MCF 10A (cell line): ENCODE data around the gene ANO4. TPM values are rescaled to one million over a fixed set of nuclear protein-coding genes. Genes with fewer than 3 reads are reported as not detected.
"Not testable (repeated sequence)": the region's sequence is repeated elsewhere in the genome, so short reads cannot be mapped to it uniquely, and the experiment has no call there.

Experiments used
- BruUV-seq: library from RNA; stranded (reverse); fragments of 400-500 nt; replicated peaks from 2 replicates; lab custom pipeline; 2021; lab: Mats Ljungman, UMichigan
- CTCF ChIA-PET: fragments of 300-600 bp; sonication (Branson Sonifier 250); formaldehyde crosslinking; extraction: SDS; loops from one replicate; lab custom pipeline; 2021; ENCODE audit warnings: antibody characterized with exemption, inconsistent platforms; lab: Yijun Ruan, JAX
- POLR2A ChIA-PET: fragments of 300-600, 350-650 bp; sonication (Branson Sonifier 250); formaldehyde crosslinking; extraction: SDS; loops from one replicate; lab custom pipeline; 2020; ENCODE audit warnings: antibody characterized with exemption, inconsistent platforms; lab: Yijun Ruan, JAX
- DNase-seq: peaks from one replicate; pipeline ENCODE4 v3.0.0-alpha.2; 2018; ENCODE audit not compliant: unreplicated experiment
- H3K27ac Mint-ChIP-seq: one replicate; pipeline ENCODE4 v1.8.0; 2022; ENCODE audit warnings: mild to moderate bottlenecking, low read depth, mixed read lengths; ENCODE audit not compliant: unreplicated experiment
- H3K27me3 Mint-ChIP-seq: one replicate; pipeline ENCODE4 v1.8.0; 2022; ENCODE audit warnings: mixed read lengths; ENCODE audit not compliant: insufficient read depth, unreplicated experiment
- H3K36me3 Mint-ChIP-seq: one replicate; pipeline ENCODE4 v1.8.0; 2022; ENCODE audit warnings: mild to moderate bottlenecking, moderate library complexity, mixed read lengths; ENCODE audit not compliant: insufficient read depth, unreplicated experiment
- H3K4me1 Mint-ChIP-seq: one replicate; pipeline ENCODE4 v1.8.0; 2022; ENCODE audit warnings: mixed read lengths; ENCODE audit not compliant: insufficient read depth, unreplicated experiment
- H3K4me3 Mint-ChIP-seq: one replicate; pipeline ENCODE4 v1.8.0; 2022; ENCODE audit warnings: mild to moderate bottlenecking, moderate library complexity, mixed read lengths; ENCODE audit not compliant: unreplicated experiment
- H3K9me3 Mint-ChIP-seq: one replicate; pipeline ENCODE4 v1.8.0; 2022; ENCODE audit warnings: mixed read lengths; ENCODE audit not compliant: unreplicated experiment
- intact Hi-C: fragments of 100-400 bp; cut with micrococcal nuclease; formaldehyde crosslinking; loops from 2 replicates; pipeline ENCODE4 v1.14.1; 2022
- total RNA-seq: library from RNA; stranded (reverse); gene quantifications from 2 replicates; pipeline ENCODE4 v1.2.3, GENCODE V29; 2022
- TF ChIP-seq, protein P1 (sequence below): fragments of 200-600 bp; IDR thresholded peaks from one replicate; pipeline ENCODE4 v1.8.0; 2022; ENCODE audit warnings: antibody characterized with exemption, mild to moderate bottlenecking; ENCODE audit not compliant: unreplicated experiment

ANO4 gene
- total RNA-seq, 1 experiment from 2014 or later: 0.91 TPM

DNA sequence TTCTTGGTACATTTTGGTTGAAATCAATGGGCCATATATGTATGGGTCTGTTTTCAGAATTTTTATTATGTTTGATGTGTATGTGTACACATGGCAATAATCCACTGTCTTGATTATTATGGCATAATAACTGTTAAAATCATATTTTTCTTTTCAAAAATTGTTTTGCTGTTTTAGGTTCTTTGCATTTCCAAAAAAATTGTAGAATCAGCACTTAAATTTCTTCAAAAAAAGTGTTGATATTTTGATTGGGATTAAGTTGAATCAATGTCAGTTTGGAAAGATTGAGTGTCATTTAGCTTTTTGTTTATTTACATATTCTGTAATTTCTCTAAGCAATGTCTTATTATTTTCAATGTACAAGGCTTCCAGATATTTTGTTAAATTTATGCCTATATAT, 261.4 kb downstream of the ANO4 start:
- DNase-seq: no peak
- Mint-ChIP-seq H3K4me1 (peaks cover 10% of the 10 kb centered on the region), H3K4me3 (no peak overlapping the region), H3K9me3 (peaks cover 8% of the 10 kb centered on the region), H3K27ac (no peak overlapping the region), H3K36me3 (no peaks in the 10 kb centered on the region), H3K27me3 (no peaks in the 10 kb centered on the region)
- ChIA-PET POLR2A (interaction anchor here (1.4 kb wide), 1 partner anchor 34 kb away, joined by 4 read pairs; no protein-coding TSS in a partner anchor), CTCF (no interaction called here)
- intact Hi-C loops: no loop called here
- BruUV-seq: no TSS peak
- TF ChIP-seq, protein P1, sequence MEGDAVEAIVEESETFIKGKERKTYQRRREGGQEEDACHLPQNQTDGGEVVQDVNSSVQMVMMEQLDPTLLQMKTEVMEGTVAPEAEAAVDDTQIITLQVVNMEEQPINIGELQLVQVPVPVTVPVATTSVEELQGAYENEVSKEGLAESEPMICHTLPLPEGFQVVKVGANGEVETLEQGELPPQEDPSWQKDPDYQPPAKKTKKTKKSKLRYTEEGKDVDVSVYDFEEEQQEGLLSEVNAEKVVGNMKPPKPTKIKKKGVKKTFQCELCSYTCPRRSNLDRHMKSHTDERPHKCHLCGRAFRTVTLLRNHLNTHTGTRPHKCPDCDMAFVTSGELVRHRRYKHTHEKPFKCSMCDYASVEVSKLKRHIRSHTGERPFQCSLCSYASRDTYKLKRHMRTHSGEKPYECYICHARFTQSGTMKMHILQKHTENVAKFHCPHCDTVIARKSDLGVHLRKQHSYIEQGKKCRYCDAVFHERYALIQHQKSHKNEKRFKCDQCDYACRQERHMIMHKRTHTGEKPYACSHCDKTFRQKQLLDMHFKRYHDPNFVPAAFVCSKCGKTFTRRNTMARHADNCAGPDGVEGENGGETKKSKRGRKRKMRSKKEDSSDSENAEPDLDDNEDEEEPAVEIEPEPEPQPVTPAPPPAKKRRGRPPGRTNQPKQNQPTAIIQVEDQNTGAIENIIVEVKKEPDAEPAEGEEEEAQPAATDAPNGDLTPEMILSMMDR: no peak

GRCh38 chr12:101062508-101062907, 267.9 kb downstream of the ANO4 start:
- H3K9me3 Mint-ChIP-seq, H3K4me1 Mint-ChIP-seq, POLR2A ChIA-PET, H3K36me3 Mint-ChIP-seq, H3K27ac Mint-ChIP-seq, intact Hi-C loops, H3K4me3 Mint-ChIP-seq, BruUV-seq, DNase-seq, H3K27me3 Mint-ChIP-seq: not testable (repeated sequence)
- CTCF ChIA-PET: interaction anchor here (2.0 kb wide), 1 partner anchor 42 kb away, joined by 6 read pairs; no protein-coding TSS in a partner anchor

GRCh38 chr12:101064721-101065120, 270.1 kb downstream of the ANO4 start:
- peak; percentile 51 for DNase-seq
- intact Hi-C loops: no loop called here
- TF ChIP-seq, protein P1: no peak
- H3K27ac Mint-ChIP-seq: no peak overlapping the region
- no peak overlapping the region for H3K4me3 Mint-ChIP-seq
- no TSS peak for BruUV-seq
- ChIA-PET POLR2A (interaction anchor here (0.7 kb wide), 1 partner anchor 13 kb away, joined by 3 read pairs; no protein-coding TSS in a partner anchor), CTCF (no interaction called here)
- peaks cover 5% of the 10 kb centered on the region for H3K9me3 Mint-ChIP-seq
- H3K27me3 Mint-ChIP-seq: no peaks in the 10 kb centered on the region
- peaks cover 6% of the 10 kb centered on the region for H3K4me1 Mint-ChIP-seq
- peaks cover 5% of the 10 kb centered on the region for H3K36me3 Mint-ChIP-seq

GRCh38 chr12:101066489-101066888, 271.9 kb downstream of the ANO4 start:
- no TSS peak for BruUV-seq
- TF ChIP-seq, protein P1: no peak
- ChIA-PET POLR2A (no interaction called here), CTCF (interaction anchor here (0.6 kb wide), 1 partner anchor 49 kb away, joined by 4 read pairs; no protein-coding TSS in a partner anchor)
- intact Hi-C loops: no loop called here
- DNase-seq: no peak
- H3K27ac Mint-ChIP-seq: no peak overlapping the region
- peaks cover 5% of the 10 kb centered on the region for H3K36me3 Mint-ChIP-seq
- H3K9me3 Mint-ChIP-seq: peaks cover 6% of the 10 kb centered on the region
- H3K4me3 Mint-ChIP-seq: no peak overlapping the region
- H3K27me3 Mint-ChIP-seq: no peaks in the 10 kb centered on the region
- H3K4me1 Mint-ChIP-seq: peaks cover 6% of the 10 kb centered on the region
